Esophagus squamous epithelium (tissue), 4 donors: ENCODE data around the gene GAGE13.

Source experiments
- POLR2A ChIP-seq, 4 donors: fragments of 450-650 bp; IDR thresholded peaks; one replicate each; pipeline ENCODE4 v1.6.1; 2017; ENCODE audit warnings: antibody characterized with exemption in 4 of 4, mild to moderate bottlenecking in 4 of 4, moderate library complexity in 3 of 4
- TF ChIP-seq, protein P1 (sequence below), 6 experiments: fragments of 450-650 bp in 4 of 6; fragments of 200-600 bp in 2 of 6; sonication (generic) in 2 of 6; IDR thresholded peaks; one replicate each; pipeline ENCODE4 v1.5.1; 2016 to 2019; ENCODE audit warnings: antibody characterized with exemption in 6 of 6, mild to moderate bottlenecking in 4 of 6, moderate library complexity in 4 of 6

DNA sequence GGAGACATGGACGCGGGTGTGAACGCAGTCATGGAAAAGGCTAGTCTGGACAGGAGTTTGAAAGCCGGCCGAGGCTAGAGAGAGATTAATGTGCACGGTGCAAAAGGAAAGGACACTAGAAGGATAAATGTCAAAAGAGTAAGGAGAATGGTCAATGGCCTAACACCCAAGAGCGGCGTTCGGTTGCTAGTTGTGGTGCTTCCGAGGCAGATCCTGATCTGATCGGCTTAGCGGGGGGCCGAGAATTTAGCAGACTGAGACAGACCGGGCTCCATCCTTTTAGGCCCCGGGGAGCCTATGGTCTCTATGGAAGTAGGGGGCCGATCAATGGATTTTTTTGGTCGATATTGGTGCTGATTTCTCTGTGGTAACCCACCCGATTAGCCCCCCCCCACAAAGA is 21.0 kb upstream of the GAGE13 start:
- TF ChIP-seq, protein P1, sequence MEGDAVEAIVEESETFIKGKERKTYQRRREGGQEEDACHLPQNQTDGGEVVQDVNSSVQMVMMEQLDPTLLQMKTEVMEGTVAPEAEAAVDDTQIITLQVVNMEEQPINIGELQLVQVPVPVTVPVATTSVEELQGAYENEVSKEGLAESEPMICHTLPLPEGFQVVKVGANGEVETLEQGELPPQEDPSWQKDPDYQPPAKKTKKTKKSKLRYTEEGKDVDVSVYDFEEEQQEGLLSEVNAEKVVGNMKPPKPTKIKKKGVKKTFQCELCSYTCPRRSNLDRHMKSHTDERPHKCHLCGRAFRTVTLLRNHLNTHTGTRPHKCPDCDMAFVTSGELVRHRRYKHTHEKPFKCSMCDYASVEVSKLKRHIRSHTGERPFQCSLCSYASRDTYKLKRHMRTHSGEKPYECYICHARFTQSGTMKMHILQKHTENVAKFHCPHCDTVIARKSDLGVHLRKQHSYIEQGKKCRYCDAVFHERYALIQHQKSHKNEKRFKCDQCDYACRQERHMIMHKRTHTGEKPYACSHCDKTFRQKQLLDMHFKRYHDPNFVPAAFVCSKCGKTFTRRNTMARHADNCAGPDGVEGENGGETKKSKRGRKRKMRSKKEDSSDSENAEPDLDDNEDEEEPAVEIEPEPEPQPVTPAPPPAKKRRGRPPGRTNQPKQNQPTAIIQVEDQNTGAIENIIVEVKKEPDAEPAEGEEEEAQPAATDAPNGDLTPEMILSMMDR (IDR thresholded peaks at IDR 0.05): no peak
- TF ChIP-seq POLR2A (IDR thresholded peaks at IDR 0.05): no peak
